Measurements from ENCODE around the gene ATP23.

Gene ATP23

DNA sequence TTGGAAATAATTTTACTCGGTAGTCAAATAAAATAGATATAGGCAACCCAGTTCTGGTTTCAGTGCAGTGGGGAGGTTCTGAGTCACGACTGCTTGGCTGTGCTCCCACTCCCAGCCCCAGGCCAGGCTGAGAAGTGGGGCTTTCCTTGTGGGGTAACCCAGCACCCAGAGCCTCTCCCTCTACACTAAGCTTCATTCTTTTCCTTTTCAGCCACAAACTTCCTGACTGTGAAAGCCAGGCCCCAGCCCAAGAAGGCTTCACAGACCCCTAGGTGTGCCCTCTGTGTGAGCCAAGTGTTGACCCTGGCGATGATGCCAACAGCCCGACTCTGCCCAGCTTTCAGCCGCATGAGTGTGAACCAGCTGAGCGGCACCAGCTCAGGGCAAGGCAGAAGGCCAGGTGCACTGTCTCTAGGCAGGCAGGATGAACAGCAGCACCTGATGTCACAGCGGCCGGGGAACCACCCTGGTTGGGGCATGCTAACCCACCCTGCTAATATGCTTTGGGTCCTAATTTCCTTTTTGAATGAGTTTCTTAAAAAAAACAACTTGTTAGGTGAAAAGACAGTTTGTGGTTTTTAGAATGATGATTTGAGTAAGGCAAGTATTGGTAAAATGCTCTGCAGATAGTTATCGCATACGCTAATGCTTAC lies 42.2 kb upstream of the ATP23 start:
- Histone ChIP-seq H3K27me3 (ENCODE audit: control insufficient read depth, insufficient read depth, low read length) (peaks cover 11% of the 10 kb centered on the region), H3K36me3 (ENCODE audit: control insufficient read depth, low read depth, low read length) (no peaks in the 10 kb centered on the region), H3K9ac (ENCODE audit: low read length) (no peak overlapping the region), H3K4me3 (ENCODE audit: low read length) (no peak overlapping the region), H3K27ac (ENCODE audit: low read length) (no peak overlapping the region), H3K9me3 (ENCODE audit: control insufficient read depth, low read depth, low read length) (no peaks in the 10 kb centered on the region), H3K4me1 (ENCODE audit: control insufficient read depth, low read depth, low read length) (peaks cover 13% of the 10 kb centered on the region)

DNA sequence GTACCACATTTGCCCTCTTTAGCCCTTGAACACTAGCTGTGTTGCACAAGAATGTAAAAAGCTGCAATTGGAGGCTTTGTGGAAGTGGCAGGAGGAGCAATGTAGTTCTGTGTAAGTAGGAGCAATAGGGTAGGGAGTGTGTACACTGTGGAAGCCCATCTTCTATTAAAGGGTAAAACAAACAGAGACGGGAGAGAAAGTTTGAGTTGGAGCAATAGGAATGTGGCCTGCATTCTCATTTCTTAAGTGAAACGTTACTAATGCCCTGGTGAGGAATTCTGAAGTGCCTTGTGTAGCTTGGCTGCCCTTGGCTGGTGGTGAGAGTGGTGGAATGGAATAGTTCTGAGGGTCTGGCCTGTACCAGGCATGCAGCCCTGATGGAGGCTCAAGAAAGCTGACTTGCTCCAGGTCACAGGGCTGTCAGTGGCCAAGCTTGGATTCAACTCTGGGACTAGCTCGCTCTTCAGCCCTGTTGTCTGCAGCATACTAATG lies 38.8 kb upstream of the ATP23 start:
- Histone ChIP-seq H3K36me3 (ENCODE audit: control insufficient read depth, low read depth, low read length) (no peaks in the 10 kb centered on the region), H3K4me3 (ENCODE audit: low read length) (no peak overlapping the region), H3K27me3 (ENCODE audit: control insufficient read depth, insufficient read depth, low read length) (peaks cover 6% of the 10 kb centered on the region), H3K9ac (ENCODE audit: low read length) (no peak overlapping the region), H3K4me1 (ENCODE audit: control insufficient read depth, low read depth, low read length) (peaks cover 2% of the 10 kb centered on the region), H3K9me3 (ENCODE audit: control insufficient read depth, low read depth, low read length) (no peaks in the 10 kb centered on the region), H3K27ac (ENCODE audit: low read length) (no peak overlapping the region)

DNA sequence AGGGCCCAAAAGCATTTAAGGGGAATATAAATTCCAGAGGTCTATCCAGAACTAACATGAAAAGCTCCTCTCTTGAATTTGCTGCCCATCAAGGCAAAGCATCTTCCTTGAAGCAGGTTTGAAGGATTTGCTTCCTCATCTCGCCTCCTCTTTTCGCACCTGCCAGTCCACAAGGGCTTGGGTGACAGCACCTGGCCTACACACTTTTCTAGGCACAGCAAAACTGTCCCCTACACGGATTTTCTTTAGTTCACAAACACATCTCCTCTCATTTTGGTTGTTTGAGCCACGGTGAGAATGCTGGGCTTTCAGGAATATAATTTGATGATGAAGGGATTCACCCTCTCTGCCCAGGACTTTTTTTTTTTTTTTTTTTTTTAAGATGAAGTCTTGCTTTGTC lies 36.9 kb upstream of the ATP23 start:
- Histone ChIP-seq H3K27me3 (ENCODE audit: control insufficient read depth, insufficient read depth, low read length) (no peaks in the 10 kb centered on the region), H3K36me3 (ENCODE audit: control insufficient read depth, low read depth, low read length) (no peaks in the 10 kb centered on the region), H3K27ac (ENCODE audit: low read length) (no peak overlapping the region), H3K4me3 (ENCODE audit: low read length) (no peak overlapping the region), H3K9ac (ENCODE audit: low read length) (no peak overlapping the region), H3K9me3 (ENCODE audit: control insufficient read depth, low read depth, low read length) (no peaks in the 10 kb centered on the region), H3K4me1 (ENCODE audit: control insufficient read depth, low read depth, low read length) (no peaks in the 10 kb centered on the region)

DNA sequence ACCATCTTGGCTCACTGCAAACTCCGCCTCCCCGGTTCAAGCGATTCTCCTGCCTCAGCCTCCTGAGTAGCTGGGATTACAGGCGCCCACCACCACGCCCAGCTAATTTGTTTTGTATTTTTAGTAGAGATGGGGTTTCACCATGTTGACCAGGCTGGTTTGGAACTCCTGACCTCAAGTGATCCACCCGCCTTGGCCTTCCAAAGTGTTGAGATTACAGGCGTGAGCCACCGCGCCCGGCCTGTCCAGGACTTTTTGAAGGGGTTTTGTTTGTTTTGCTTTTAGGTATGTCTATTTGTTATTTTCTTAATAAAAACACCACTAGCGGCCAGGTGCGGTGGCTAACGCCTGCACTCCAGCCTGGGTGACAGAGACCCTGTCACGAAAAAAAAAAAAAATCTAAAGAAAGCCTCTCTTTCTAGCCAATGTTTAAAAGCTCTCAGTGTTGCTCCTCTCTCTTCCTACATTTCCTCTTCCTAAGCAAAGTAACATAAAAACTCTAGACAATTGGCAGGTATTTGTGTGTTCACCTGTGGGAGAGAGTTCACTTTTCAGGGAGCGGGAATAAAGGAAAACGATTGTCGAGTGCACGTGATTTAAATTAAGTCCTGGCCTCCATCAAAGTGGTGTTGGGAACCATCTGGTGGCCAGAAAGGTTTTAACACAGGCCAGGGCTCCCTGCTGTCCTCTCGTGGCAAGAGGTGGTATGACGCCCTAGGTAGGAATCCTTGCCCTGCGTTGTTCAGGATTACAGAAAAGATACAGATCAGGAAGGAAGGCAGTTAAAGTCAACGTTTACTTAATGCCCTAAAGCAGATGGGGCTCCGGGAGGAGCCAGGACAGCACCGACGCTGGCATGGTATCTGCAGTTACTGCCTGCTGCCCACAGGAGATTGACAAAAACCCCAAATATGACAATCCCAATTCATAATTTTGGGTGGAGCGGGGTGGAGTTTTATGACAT lies 36.2 kb upstream of the ATP23 start:
- Histone ChIP-seq H3K27ac (ENCODE audit: low read length) (no peak overlapping the region), H3K9ac (ENCODE audit: low read length) (no peak overlapping the region), H3K4me1 (ENCODE audit: control insufficient read depth, low read depth, low read length) (no peaks in the 10 kb centered on the region), H3K9me3 (ENCODE audit: control insufficient read depth, low read depth, low read length) (no peaks in the 10 kb centered on the region), H3K36me3 (ENCODE audit: control insufficient read depth, low read depth, low read length) (no peaks in the 10 kb centered on the region), H3K4me3 (ENCODE audit: low read length) (no peak overlapping the region), H3K27me3 (ENCODE audit: control insufficient read depth, insufficient read depth, low read length) (no peaks in the 10 kb centered on the region)

DNA sequence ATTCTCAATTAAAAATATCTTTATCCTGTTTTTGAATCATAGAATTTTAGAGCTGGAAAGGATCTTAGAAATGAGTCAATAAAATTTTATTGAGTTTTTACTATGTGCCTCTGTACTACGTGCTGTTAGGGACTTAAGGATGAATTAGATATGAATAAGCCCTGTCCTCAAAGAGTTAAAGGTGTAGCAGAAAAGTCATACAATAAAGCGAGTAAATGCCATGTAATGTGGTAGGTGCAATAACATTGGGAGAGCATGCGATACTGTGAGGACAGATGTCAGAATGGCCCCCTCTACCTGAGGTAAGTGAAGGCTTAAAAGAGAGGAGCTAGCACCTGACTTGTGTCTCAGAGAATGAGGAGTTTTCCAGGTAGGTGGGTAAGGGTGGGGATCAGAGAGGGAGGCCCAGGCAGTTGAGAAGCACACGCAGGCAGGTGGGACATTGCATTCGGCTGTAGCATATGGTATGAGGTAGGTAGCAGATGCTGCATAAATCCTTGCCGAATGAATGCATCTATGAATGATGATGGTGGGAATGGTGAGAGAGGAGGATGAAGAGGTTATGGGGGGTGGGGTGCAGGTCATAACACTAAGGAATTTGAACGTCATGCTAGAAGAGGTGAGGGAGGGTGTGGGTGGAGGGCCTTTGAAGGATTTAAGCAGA lies 35.4 kb upstream of the ATP23 start:
- Histone ChIP-seq H3K4me3 (ENCODE audit: low read length) (no peak overlapping the region), H3K36me3 (ENCODE audit: control insufficient read depth, low read depth, low read length) (no peaks in the 10 kb centered on the region), H3K4me1 (ENCODE audit: control insufficient read depth, low read depth, low read length) (no peaks in the 10 kb centered on the region), H3K9me3 (ENCODE audit: control insufficient read depth, low read depth, low read length) (no peaks in the 10 kb centered on the region), H3K27ac (ENCODE audit: low read length) (no peak overlapping the region), H3K27me3 (ENCODE audit: control insufficient read depth, insufficient read depth, low read length) (no peaks in the 10 kb centered on the region), H3K9ac (ENCODE audit: low read length) (no peak overlapping the region)

DNA sequence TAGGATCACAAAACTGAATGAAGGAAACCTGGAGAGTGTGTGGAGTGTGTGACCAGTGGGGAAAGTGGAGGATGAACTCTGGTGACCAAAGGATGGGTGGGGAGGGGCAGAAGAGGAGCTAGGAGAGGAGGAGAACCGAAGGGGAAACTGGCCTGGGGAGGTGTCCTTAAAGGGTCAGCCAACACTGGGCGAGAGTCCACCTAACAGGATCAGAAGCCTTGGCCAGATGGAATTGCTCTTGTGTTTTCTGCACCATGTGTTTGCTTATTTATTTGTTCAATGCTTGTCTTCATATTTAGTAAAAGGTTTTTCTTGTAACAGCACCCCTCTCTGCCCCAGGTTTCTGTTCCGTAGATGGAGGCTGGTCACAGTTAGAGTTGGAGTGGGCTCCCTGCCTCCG lies 34.5 kb upstream of the ATP23 start:
- no peak overlapping the region for H3K27ac ChIP-seq (ENCODE audit: low read length)
- no peaks in the 10 kb centered on the region for H3K4me1 ChIP-seq (ENCODE audit: control insufficient read depth, low read depth, low read length)
- H3K36me3 ChIP-seq (ENCODE audit: control insufficient read depth, low read depth, low read length) = no peaks in the 10 kb centered on the region
- H3K9me3 ChIP-seq (ENCODE audit: control insufficient read depth, low read depth, low read length) = no peaks in the 10 kb centered on the region
- no peak overlapping the region for H3K9ac ChIP-seq (ENCODE audit: low read length)
- H3K27me3 ChIP-seq (ENCODE audit: control insufficient read depth, insufficient read depth, low read length) = no peaks in the 10 kb centered on the region
- no peak overlapping the region for H3K4me3 ChIP-seq (ENCODE audit: low read length)

DNA sequence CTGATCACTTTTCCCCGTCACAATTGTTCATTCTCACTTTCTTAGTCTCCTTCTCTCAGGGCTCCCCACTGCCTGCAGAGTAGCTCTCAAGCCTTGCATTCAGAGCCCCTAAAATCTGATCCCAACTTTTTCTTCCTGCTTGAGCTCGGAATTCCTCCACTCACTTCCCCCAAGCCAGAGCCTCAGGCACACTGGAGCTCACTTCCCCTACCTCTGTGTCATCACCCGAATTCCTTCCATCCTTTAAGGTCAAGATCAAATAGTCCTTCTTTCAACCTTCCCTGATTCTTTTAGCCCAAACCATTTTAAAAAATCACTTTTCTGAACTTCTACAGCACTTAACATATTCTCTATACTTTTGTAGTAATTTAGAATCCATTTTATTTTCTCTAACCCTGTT lies 34.1 kb upstream of the ATP23 start:
- Histone ChIP-seq H3K9me3 (ENCODE audit: control insufficient read depth, low read depth, low read length) (no peaks in the 10 kb centered on the region), H3K4me1 (ENCODE audit: control insufficient read depth, low read depth, low read length) (no peaks in the 10 kb centered on the region), H3K4me3 (ENCODE audit: low read length) (no peak overlapping the region), H3K27ac (ENCODE audit: low read length) (no peak overlapping the region), H3K9ac (ENCODE audit: low read length) (no peak overlapping the region), H3K36me3 (ENCODE audit: control insufficient read depth, low read depth, low read length) (no peaks in the 10 kb centered on the region), H3K27me3 (ENCODE audit: control insufficient read depth, insufficient read depth, low read length) (no peaks in the 10 kb centered on the region)

DNA sequence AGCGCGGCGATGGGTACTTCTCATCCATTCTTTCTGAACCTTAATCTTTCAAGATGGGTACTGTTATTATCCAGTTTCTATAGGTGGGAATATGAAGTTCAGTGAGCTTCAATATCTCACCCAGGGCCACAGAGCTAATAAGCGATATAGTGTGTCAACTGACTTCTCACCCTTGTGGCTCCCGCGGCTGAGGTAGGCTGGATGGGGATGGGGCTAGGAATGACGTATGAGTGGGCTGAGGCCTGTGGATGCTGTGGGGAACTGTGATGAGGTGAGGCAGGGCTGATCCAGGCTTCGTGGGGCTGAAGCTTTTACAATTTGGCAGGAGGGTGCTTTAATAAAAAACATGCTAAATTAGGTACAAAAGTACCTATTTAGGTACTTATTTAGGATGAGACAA lies 32.9 kb upstream of the ATP23 start:
- no peak overlapping the region for H3K27ac ChIP-seq (ENCODE audit: low read length)
- H3K4me1 ChIP-seq (ENCODE audit: control insufficient read depth, low read depth, low read length) = no peaks in the 10 kb centered on the region
- no peaks in the 10 kb centered on the region for H3K9me3 ChIP-seq (ENCODE audit: control insufficient read depth, low read depth, low read length)
- H3K27me3 ChIP-seq (ENCODE audit: control insufficient read depth, insufficient read depth, low read length) = no peaks in the 10 kb centered on the region
- no peak overlapping the region for H3K9ac ChIP-seq (ENCODE audit: low read length)
- H3K36me3 ChIP-seq (ENCODE audit: control insufficient read depth, low read depth, low read length) = no peaks in the 10 kb centered on the region
- no peak overlapping the region for H3K4me3 ChIP-seq (ENCODE audit: low read length)

DNA sequence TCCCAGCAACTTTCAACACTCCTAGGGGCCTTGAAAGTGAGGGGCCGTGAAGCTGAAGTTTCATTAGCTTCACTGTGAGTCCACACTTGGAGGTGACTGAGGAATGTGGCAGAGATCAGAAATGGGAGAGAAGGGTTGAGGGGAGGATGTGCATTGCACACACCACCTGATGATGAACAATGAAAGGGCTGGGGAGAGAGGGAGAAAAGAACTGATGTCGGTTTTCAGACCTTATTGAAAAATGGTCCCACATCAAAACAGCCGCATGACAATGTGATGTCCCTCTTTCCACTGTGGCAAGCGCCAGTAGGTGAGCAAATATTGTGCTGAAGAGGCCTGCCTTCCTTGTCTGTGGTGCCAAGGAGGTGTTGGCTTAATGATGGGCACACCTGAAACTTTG lies 32.3 kb upstream of the ATP23 start:
- Histone ChIP-seq H3K9me3 (ENCODE audit: control insufficient read depth, low read depth, low read length) (no peaks in the 10 kb centered on the region), H3K9ac (ENCODE audit: low read length) (no peak overlapping the region), H3K4me1 (ENCODE audit: control insufficient read depth, low read depth, low read length) (no peaks in the 10 kb centered on the region), H3K36me3 (ENCODE audit: control insufficient read depth, low read depth, low read length) (no peaks in the 10 kb centered on the region), H3K27ac (ENCODE audit: low read length) (no peak overlapping the region), H3K4me3 (ENCODE audit: low read length) (no peak overlapping the region), H3K27me3 (ENCODE audit: control insufficient read depth, insufficient read depth, low read length) (no peaks in the 10 kb centered on the region)

DNA sequence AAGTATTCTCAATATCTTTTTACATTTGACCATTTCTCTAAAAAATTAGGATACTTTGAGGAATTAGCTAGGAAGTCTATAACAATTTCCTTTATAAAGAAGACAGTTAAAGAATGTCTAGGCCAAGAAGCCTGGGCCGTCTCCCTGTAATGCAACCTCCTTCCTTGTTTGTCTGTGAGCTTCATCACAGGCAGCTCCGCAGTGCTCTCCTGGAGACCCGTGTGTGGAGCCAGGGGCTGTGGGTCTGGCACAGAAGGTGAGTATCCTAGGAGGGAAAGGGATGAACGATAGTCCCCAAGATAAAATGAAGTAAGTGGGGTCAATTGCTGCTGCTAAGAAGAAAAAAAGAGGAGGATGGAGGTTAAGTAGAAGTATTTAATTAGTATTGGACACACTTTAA lies 31.8 kb upstream of the ATP23 start:
- Histone ChIP-seq H3K36me3 (ENCODE audit: control insufficient read depth, low read depth, low read length) (no peaks in the 10 kb centered on the region), H3K4me3 (ENCODE audit: low read length) (no peak overlapping the region), H3K4me1 (ENCODE audit: control insufficient read depth, low read depth, low read length) (no peaks in the 10 kb centered on the region), H3K9ac (ENCODE audit: low read length) (no peak overlapping the region), H3K27ac (ENCODE audit: low read length) (no peak overlapping the region), H3K9me3 (ENCODE audit: control insufficient read depth, low read depth, low read length) (no peaks in the 10 kb centered on the region), H3K27me3 (ENCODE audit: control insufficient read depth, insufficient read depth, low read length) (no peaks in the 10 kb centered on the region)

DNA sequence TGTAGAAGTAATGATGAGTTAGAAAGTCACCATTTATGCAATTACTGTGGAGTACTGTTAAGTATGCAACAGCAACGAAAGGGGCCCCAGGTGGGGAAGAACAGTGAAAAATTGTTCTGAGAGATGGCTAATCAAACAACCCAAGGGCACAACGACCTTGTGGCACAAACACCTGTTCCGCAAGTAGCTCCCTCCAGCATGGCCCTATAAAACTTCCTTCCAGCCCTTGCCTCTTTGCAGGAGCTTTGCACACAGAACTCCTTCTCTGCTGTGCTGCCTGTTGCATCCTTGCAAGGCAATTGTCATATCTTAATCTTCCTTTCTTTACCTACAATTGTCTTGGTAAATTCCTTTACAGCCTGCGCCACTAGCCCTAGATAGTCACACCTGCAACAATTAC lies 23.2 kb upstream of the ATP23 start:
- Histone ChIP-seq H3K27me3 (ENCODE audit: control insufficient read depth, insufficient read depth, low read length) (no peaks in the 10 kb centered on the region), H3K4me1 (ENCODE audit: control insufficient read depth, low read depth, low read length) (no peaks in the 10 kb centered on the region), H3K4me3 (ENCODE audit: low read length) (no peak overlapping the region), H3K9ac (ENCODE audit: low read length) (no peak overlapping the region), H3K36me3 (ENCODE audit: control insufficient read depth, low read depth, low read length) (no peaks in the 10 kb centered on the region), H3K9me3 (ENCODE audit: control insufficient read depth, low read depth, low read length) (no peaks in the 10 kb centered on the region), H3K27ac (ENCODE audit: low read length) (no peak overlapping the region)
